Stimulated activated CD4-positive, alpha-beta T cell treated with anti-CD3 and anti-CD28 coated beads, Interleukin-4, amount 100 ng/mL, for 48 hours (primary cell): ENCODE data around the gene HTR1E.
A peak's percentile ranks its signal among the peaks of the same experiment; 100 is the strongest.
"Not testable (repeated sequence)": the region's sequence is repeated elsewhere in the genome, so short reads cannot be mapped to it uniquely, and the experiment has no call there.

ENCODE experiments used
- DNase-seq, 2 donors: peaks; one replicate each; pipeline ENCODE4 v3.0.0-alpha.2; 2020; ENCODE audit warnings: low read depth in 2 of 2

Gene HTR1E

GRCh38 chr6:86937219-86938079, at the start of gene HTR1E:
Gene HTR1E (plus strand): TSS chr6:86937528. CDS start chr6:87015335, 77,807 bp downstream.
- peak in 1 of 2 donors; percentile 11 for DNase-seq

- DNase-seq = no peak
Observed at GRCh38 chr6:86888301-86888700, 49.0 kb upstream of the HTR1E start.

- DNase-seq = not testable (repeated sequence)
Observed at GRCh38 chr6:86897265-86897664, 40.1 kb upstream of the HTR1E start.

GRCh38 chr6:86913795-86914194, 23.5 kb upstream of the HTR1E start:
- DNase-seq = no peak

- DNase-seq = no peak
Observed at GRCh38 chr6:86916393-86916792, 20.9 kb upstream of the HTR1E start.

GRCh38 chr6:86927138-86927537, 10.2 kb upstream of the HTR1E start:
- not testable (repeated sequence) for DNase-seq

GRCh38 chr6:86927859-86928258, 9.5 kb upstream of the HTR1E start:
- DNase-seq = not testable (repeated sequence)

GRCh38 chr6:86934365-86934764, 3.0 kb upstream of the HTR1E start:
- DNase-seq = no peak

- DNase-seq = no peak
Observed at GRCh38 chr6:86936834-86937218, 502 bp upstream of the HTR1E start.

- DNase-seq = no peak
Observed at GRCh38 chr6:86938814-86939213, 1.5 kb downstream of the HTR1E start.

GRCh38 chr6:86941461-86941860, 4.1 kb downstream of the HTR1E start:
- no peak for DNase-seq

GRCh38 chr6:86942769-86943516, 5.6 kb downstream of the HTR1E start:
- DNase-seq = no peak

GRCh38 chr6:86943819-86944407, 6.6 kb downstream of the HTR1E start:
- DNase-seq = no peak

GRCh38 chr6:86949771-86950170, 12.4 kb downstream of the HTR1E start:
- no peak for DNase-seq

- DNase-seq = no peak
Observed at GRCh38 chr6:86952991-86953390, 15.7 kb downstream of the HTR1E start.

- DNase-seq = no peak
Observed at GRCh38 chr6:86959656-86960055, 22.3 kb downstream of the HTR1E start.

GRCh38 chr6:86961455-86962200, 24.3 kb downstream of the HTR1E start:
- no peak for DNase-seq

GRCh38 chr6:86963352-86963751, 26.0 kb downstream of the HTR1E start:
- DNase-seq = no peak

- DNase-seq = no peak
Observed at GRCh38 chr6:86964029-86964579, 26.8 kb downstream of the HTR1E start.

GRCh38 chr6:86966271-86966670, 28.9 kb downstream of the HTR1E start:
- DNase-seq = no peak

- no peak for DNase-seq
Observed at GRCh38 chr6:86969573-86969972, 32.2 kb downstream of the HTR1E start.

- no peak for DNase-seq
Observed at GRCh38 chr6:86973088-86973487, 35.8 kb downstream of the HTR1E start.
